ENCODE data around the gene MTHFD1L.

DNA sequence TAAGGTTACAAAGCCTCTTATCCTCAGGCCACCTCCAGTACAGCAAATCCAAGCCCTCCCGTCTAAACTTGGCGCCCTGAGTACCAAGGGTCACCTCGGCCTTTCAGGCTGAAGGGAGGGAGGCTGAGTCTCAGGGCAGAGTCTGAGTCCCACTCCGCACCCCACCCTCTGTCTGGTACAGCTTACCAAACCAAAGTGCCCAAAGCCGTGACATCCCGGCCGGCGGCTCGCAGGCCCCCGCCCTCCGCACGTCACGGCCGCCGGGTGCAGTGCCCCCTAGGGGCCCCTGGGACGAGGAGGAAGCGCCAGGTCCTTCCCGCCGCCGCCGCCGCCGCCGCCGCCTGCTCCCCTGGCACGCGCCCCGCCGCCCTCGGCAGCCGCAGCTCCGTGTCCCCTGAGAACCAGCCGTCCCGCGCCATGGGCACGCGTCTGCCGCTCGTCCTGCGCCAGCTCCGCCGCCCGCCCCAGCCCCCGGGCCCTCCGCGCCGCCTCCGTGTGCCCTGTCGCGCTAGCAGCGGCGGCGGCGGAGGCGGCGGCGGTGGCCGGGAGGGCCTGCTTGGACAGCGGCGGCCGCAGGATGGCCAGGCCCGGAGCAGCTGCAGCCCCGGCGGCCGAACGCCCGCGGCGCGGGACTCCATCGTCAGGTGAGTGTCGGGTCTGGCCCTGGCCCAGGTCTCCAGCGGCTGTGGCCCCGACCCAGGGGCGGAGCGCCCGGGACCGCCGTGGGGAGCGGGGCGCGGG is at the start of gene MTHFD1L:
- TF ChIP-seq, protein P1, sequence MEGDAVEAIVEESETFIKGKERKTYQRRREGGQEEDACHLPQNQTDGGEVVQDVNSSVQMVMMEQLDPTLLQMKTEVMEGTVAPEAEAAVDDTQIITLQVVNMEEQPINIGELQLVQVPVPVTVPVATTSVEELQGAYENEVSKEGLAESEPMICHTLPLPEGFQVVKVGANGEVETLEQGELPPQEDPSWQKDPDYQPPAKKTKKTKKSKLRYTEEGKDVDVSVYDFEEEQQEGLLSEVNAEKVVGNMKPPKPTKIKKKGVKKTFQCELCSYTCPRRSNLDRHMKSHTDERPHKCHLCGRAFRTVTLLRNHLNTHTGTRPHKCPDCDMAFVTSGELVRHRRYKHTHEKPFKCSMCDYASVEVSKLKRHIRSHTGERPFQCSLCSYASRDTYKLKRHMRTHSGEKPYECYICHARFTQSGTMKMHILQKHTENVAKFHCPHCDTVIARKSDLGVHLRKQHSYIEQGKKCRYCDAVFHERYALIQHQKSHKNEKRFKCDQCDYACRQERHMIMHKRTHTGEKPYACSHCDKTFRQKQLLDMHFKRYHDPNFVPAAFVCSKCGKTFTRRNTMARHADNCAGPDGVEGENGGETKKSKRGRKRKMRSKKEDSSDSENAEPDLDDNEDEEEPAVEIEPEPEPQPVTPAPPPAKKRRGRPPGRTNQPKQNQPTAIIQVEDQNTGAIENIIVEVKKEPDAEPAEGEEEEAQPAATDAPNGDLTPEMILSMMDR (IDR thresholded peaks at IDR 0.05 in 2 of 3, conservative IDR thresholded peaks at IDR 0.05 in 1 of 3; ENCODE audit: insufficient read depth in 2 of 3, low read depth in 1 of 3, low read length in 3 of 3): peak; percentile 54 to 82 (median 58)
- 0 out of 2 replicates have a peak, but pooled peaks have one; percentile 31 for TF ChIP-seq RNF2 (IDR thresholded peaks at IDR 0.05)
- TF ChIP-seq, protein P2, sequence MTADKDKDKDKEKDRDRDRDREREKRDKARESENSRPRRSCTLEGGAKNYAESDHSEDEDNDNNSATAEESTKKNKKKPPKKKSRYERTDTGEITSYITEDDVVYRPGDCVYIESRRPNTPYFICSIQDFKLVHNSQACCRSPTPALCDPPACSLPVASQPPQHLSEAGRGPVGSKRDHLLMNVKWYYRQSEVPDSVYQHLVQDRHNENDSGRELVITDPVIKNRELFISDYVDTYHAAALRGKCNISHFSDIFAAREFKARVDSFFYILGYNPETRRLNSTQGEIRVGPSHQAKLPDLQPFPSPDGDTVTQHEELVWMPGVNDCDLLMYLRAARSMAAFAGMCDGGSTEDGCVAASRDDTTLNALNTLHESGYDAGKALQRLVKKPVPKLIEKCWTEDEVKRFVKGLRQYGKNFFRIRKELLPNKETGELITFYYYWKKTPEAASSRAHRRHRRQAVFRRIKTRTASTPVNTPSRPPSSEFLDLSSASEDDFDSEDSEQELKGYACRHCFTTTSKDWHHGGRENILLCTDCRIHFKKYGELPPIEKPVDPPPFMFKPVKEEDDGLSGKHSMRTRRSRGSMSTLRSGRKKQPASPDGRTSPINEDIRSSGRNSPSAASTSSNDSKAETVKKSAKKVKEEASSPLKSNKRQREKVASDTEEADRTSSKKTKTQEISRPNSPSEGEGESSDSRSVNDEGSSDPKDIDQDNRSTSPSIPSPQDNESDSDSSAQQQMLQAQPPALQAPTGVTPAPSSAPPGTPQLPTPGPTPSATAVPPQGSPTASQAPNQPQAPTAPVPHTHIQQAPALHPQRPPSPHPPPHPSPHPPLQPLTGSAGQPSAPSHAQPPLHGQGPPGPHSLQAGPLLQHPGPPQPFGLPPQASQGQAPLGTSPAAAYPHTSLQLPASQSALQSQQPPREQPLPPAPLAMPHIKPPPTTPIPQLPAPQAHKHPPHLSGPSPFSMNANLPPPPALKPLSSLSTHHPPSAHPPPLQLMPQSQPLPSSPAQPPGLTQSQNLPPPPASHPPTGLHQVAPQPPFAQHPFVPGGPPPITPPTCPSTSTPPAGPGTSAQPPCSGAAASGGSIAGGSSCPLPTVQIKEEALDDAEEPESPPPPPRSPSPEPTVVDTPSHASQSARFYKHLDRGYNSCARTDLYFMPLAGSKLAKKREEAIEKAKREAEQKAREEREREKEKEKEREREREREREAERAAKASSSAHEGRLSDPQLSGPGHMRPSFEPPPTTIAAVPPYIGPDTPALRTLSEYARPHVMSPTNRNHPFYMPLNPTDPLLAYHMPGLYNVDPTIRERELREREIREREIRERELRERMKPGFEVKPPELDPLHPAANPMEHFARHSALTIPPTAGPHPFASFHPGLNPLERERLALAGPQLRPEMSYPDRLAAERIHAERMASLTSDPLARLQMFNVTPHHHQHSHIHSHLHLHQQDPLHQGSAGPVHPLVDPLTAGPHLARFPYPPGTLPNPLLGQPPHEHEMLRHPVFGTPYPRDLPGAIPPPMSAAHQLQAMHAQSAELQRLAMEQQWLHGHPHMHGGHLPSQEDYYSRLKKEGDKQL (CRISPR knock-in tag; IDR thresholded peaks at IDR 0.05; ENCODE audit: borderline replicate concordance): no peak
- TF ChIP-seq POLR2AphosphoS5 (IDR thresholded peaks at IDR 0.05; ENCODE audit: control insufficient read depth, insufficient read depth, low read depth, low read length): no peak
- TF ChIP-seq EZH2 (IDR thresholded peaks at IDR 0.05; ENCODE audit: borderline replicate concordance, low read depth, low read length): no peak
- TF ChIP-seq, protein P3, sequence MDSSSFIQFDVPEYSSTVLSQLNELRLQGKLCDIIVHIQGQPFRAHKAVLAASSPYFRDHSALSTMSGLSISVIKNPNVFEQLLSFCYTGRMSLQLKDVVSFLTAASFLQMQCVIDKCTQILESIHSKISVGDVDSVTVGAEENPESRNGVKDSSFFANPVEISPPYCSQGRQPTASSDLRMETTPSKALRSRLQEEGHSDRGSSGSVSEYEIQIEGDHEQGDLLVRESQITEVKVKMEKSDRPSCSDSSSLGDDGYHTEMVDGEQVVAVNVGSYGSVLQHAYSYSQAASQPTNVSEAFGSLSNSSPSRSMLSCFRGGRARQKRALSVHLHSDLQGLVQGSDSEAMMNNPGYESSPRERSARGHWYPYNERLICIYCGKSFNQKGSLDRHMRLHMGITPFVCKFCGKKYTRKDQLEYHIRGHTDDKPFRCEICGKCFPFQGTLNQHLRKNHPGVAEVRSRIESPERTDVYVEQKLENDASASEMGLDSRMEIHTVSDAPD (CRISPR knock-in tag; IDR thresholded peaks at IDR 0.05): no peak
- no peak for TF ChIP-seq GABPA (tag; conservative IDR thresholded peaks at IDR 0.05; ENCODE audit: low read depth)
- TF ChIP-seq HNRNPL (IDR thresholded peaks at IDR 0.05; ENCODE audit: low read depth, low read length): no peak; the same call in 1 of the 2 replicates
- TF ChIP-seq, protein P4, sequence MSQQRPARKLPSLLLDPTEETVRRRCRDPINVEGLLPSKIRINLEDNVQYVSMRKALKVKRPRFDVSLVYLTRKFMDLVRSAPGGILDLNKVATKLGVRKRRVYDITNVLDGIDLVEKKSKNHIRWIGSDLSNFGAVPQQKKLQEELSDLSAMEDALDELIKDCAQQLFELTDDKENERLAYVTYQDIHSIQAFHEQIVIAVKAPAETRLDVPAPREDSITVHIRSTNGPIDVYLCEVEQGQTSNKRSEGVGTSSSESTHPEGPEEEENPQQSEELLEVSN (IDR thresholded peaks at IDR 0.05; ENCODE audit: borderline replicate concordance in 1 of 2, extremely low read depth in 1 of 2, insufficient read depth in 1 of 2, insufficient read length in 1 of 2, low read depth in 1 of 2, low read length in 1 of 2, poor library complexity in 1 of 2, severe bottlenecking in 1 of 2): peak in 1 of 2 experiments; percentile 86
- TF ChIP-seq, protein P5, sequence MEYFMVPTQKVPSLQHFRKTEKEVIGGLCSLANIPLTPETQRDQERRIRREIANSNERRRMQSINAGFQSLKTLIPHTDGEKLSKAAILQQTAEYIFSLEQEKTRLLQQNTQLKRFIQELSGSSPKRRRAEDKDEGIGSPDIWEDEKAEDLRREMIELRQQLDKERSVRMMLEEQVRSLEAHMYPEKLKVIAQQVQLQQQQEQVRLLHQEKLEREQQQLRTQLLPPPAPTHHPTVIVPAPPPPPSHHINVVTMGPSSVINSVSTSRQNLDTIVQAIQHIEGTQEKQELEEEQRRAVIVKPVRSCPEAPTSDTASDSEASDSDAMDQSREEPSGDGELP (CRISPR knock-in tag; IDR thresholded peaks at IDR 0.05; ENCODE audit: borderline replicate concordance): peak; percentile 39
- no peak for TF ChIP-seq U2AF1 (optimal IDR thresholded peaks at IDR 0.05; ENCODE audit: low read depth, low read length)

Measured in K562 (cell line).